BLaER1 treated with 17β-estradiol and CSF1 and Interleukin-3, amounts not matched to agents 10 nM and 100 nM (cell line): ENCODE data around the gene LRRC39.

Experiments
- H3K27ac ChIP-seq, 11 experiments: shearing (Covaris generic); formaldehyde crosslinking; 2 replicates each; pipeline ENCODE4 v1.8.1; 2022
- H3K27me3 ChIP-seq, 11 experiments: shearing (Covaris generic); formaldehyde crosslinking; 2 replicates each; pipeline ENCODE4 v1.8.1; 2022
- H3K36me3 ChIP-seq, 11 experiments: shearing (Covaris generic); formaldehyde crosslinking; 2 replicates each; pipeline ENCODE4 v1.8.1; 2022
- H3K4me1 ChIP-seq, 10 experiments: shearing (Covaris generic); formaldehyde crosslinking; 2 replicates each; pipeline ENCODE4 v1.8.1; 2022
- H3K4me2 ChIP-seq, 11 experiments: shearing (Covaris generic); formaldehyde crosslinking; 2 replicates each; pipeline ENCODE4 v1.8.1; 2022
- H3K4me3 ChIP-seq, 10 experiments: shearing (Covaris generic); formaldehyde crosslinking; 2 replicates each; pipeline ENCODE4 v1.8.1; 2022
- H3K9ac ChIP-seq, 11 experiments: shearing (Covaris generic); formaldehyde crosslinking; 2 replicates each; pipeline ENCODE4 v1.8.1; 2022
- H3K9me3 ChIP-seq, 11 experiments: shearing (Covaris generic); formaldehyde crosslinking; replicated peaks in 1 of 11; 2 replicates each; pipeline ENCODE4 v1.8.1; 2022
- H4K20me1 ChIP-seq, 11 experiments: shearing (Covaris generic); formaldehyde crosslinking; 2 replicates each; pipeline ENCODE4 v1.8.1; 2022
- Cebpa-rat ChIP-seq, 11 experiments: shearing (Covaris generic); IDR thresholded peaks; 2 replicates each; pipeline ENCODE4 v1.8.1; 2022

LRRC39 gene

GRCh38 chr1:100132566-100133477 is 45.2 kb downstream of the LRRC39 start, which contains the start of the genes SASS6 and TRMT13:
Gene SASS6 (minus strand): TSS chr1:100132930. CDS start chr1:100132814, 116 bp downstream.
Gene TRMT13 (plus strand): TSS chr1:100133163. CDS start chr1:100133169, 6 bp downstream.
- no peak for TF ChIP-seq Cebpa-rat (IDR thresholded peaks at IDR 0.05)
- no peaks in the 10 kb centered on the region for H3K9me3 ChIP-seq
- H3K4me1 ChIP-seq, result peaks cover 22 to 37% (median 29%) of the 10 kb centered on the region in 10 experiments
- peak within 1 kb of the TSS; percentile 83 to 96 (median 90) for H3K4me2 ChIP-seq
- peaks cover 14 to 25% (median 19%) of the 10 kb centered on the region in 11 experiments for H3K36me3 ChIP-seq
- peak within 1 kb of the TSS; percentile 79 to 98 (median 90) for H3K4me3 ChIP-seq
- H3K27ac ChIP-seq, result peak within 1 kb of the TSS; percentile 42 to 83 (median 76); a peak in 21 of 22 replicates
- H4K20me1 ChIP-seq, result no peaks in the 10 kb centered on the region; a peak in 1 of 22 replicates
- peak within 1 kb of the TSS; percentile 75 to 86 (median 83) for H3K9ac ChIP-seq
- no peaks in the 10 kb centered on the region for H3K27me3 ChIP-seq

GRCh38 chr1:100131623-100132022 is 46.4 kb downstream of the LRRC39 start:
- Histone ChIP-seq H3K4me2 (peak overlapping the region; percentile 74 to 96 (median 85)), H4K20me1 (no peaks in the 10 kb centered on the region; a peak in 1 of 22 replicates), H3K36me3 (peaks cover 2 to 13% (median 7%) of the 10 kb centered on the region in 11 experiments; a peak in 18 of 22 replicates), H3K9ac (peak overlapping the region in 8 of 11 experiments; percentile 80 to 86 (median 84); a peak in 11 of 22 replicates), H3K9me3 (no peaks in the 10 kb centered on the region), H3K27ac (no peak overlapping the region), H3K27me3 (no peaks in the 10 kb centered on the region), H3K4me1 (peaks cover 22 to 37% (median 29%) of the 10 kb centered on the region in 10 experiments), H3K4me3 (peak overlapping the region; percentile 79 to 98 (median 90); a peak in 19 of 20 replicates)
- no peak for TF ChIP-seq Cebpa-rat (IDR thresholded peaks at IDR 0.05)

GRCh38 chr1:100130552-100131077 is 47.4 kb downstream of the LRRC39 start:
- Histone ChIP-seq H3K27ac (no peak overlapping the region), H3K9ac (no peak overlapping the region), H3K36me3 (peaks cover 0 to 16% (median 7%) of the 10 kb centered on the region in 11 experiments; a peak in 7 of 22 replicates), H3K4me2 (peak overlapping the region in 8 of 11 experiments; percentile 16 to 96 (median 79); a peak in 9 of 22 replicates), H4K20me1 (peaks cover 0 to 4% (median 0%) of the 10 kb centered on the region in 11 experiments; a peak in 1 of 22 replicates), H3K4me3 (no peak overlapping the region), H3K4me1 (peaks cover 22 to 37% (median 29%) of the 10 kb centered on the region in 10 experiments), H3K27me3 (no peaks in the 10 kb centered on the region), H3K9me3 (no peaks in the 10 kb centered on the region)
- TF ChIP-seq Cebpa-rat (IDR thresholded peaks at IDR 0.05), result no peak

GRCh38 chr1:100127226-100127625 is 50.8 kb downstream of the LRRC39 start:
- no peak overlapping the region for H3K4me3 ChIP-seq
- H3K4me2 ChIP-seq, result no peak overlapping the region
- no peak overlapping the region for H3K9ac ChIP-seq
- no peaks in the 10 kb centered on the region for H3K9me3 ChIP-seq
- H3K36me3 ChIP-seq, result peaks cover 4 to 46% (median 28%) of the 10 kb centered on the region in 11 experiments; a peak in 17 of 22 replicates
- H4K20me1 ChIP-seq, result peaks cover 0 to 8% (median 0%) of the 10 kb centered on the region in 11 experiments; a peak in 1 of 22 replicates
- TF ChIP-seq Cebpa-rat (IDR thresholded peaks at IDR 0.05), result no peak
- H3K4me1 ChIP-seq, result peaks cover 9 to 17% (median 14%) of the 10 kb centered on the region in 10 experiments; a peak in 19 of 20 replicates
- H3K27ac ChIP-seq, result no peak overlapping the region
- H3K27me3 ChIP-seq, result no peaks in the 10 kb centered on the region

GRCh38 chr1:100122177-100122576 is 55.9 kb downstream of the LRRC39 start:
- no peaks in the 10 kb centered on the region for H3K27me3 ChIP-seq
- H4K20me1 ChIP-seq, result 0 out of 22 replicates have a peak, but pooled peaks cover 0 to 8% (median 0%) of the 10 kb centered on the region in 11 experiments
- TF ChIP-seq Cebpa-rat (IDR thresholded peaks at IDR 0.05), result no peak
- no peak overlapping the region for H3K27ac ChIP-seq
- H3K9me3 ChIP-seq, result no peaks in the 10 kb centered on the region
- no peak overlapping the region for H3K9ac ChIP-seq
- H3K4me3 ChIP-seq, result no peak overlapping the region
- peaks cover 19 to 92% (median 58%) of the 10 kb centered on the region in 11 experiments for H3K36me3 ChIP-seq
- no peaks in the 10 kb centered on the region for H3K4me1 ChIP-seq
- no peak overlapping the region for H3K4me2 ChIP-seq

DNA sequence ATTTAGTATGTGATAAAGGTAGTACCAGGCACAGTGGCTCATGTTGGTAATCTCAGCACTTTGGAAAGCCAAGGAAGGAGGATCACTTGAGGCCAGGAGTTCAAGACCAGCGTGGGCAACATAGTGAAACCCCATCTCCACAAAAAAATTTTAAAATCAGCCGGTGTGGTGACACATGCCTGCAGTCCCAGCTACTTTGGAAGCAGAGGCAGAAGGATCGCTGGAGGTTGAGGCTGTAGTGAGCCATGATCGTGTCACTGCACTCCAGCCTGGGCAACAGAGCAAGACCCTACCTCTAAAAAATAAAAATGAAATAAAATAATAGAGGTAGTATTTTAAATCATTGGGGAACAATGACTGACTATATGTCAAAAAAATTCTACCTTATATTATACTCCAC is 62.5 kb downstream of the LRRC39 start:
- Histone ChIP-seq H3K27ac (no peak overlapping the region), H3K9ac (no peak overlapping the region), H3K4me1 (no peaks in the 10 kb centered on the region), H3K4me2 (no peak overlapping the region), H3K9me3 (no peaks in the 10 kb centered on the region), H3K36me3 (peaks cover 20 to 73% (median 42%) of the 10 kb centered on the region in 11 experiments), H3K4me3 (no peak overlapping the region), H3K27me3 (no peaks in the 10 kb centered on the region), H4K20me1 (no peaks in the 10 kb centered on the region)
- no peak for TF ChIP-seq Cebpa-rat (IDR thresholded peaks at IDR 0.05)

GRCh38 chr1:100109554-100110066 is 68.4 kb downstream of the LRRC39 start:
- Histone ChIP-seq H3K27ac (no peak overlapping the region), H3K36me3 (peaks cover 19 to 78% (median 41%) of the 10 kb centered on the region in 11 experiments), H3K4me2 (no peak overlapping the region), H3K4me1 (no peaks in the 10 kb centered on the region), H3K9me3 (no peaks in the 10 kb centered on the region), H3K4me3 (no peak overlapping the region), H3K9ac (no peak overlapping the region), H4K20me1 (no peaks in the 10 kb centered on the region), H3K27me3 (no peaks in the 10 kb centered on the region)
- no peak for TF ChIP-seq Cebpa-rat (IDR thresholded peaks at IDR 0.05)

DNA sequence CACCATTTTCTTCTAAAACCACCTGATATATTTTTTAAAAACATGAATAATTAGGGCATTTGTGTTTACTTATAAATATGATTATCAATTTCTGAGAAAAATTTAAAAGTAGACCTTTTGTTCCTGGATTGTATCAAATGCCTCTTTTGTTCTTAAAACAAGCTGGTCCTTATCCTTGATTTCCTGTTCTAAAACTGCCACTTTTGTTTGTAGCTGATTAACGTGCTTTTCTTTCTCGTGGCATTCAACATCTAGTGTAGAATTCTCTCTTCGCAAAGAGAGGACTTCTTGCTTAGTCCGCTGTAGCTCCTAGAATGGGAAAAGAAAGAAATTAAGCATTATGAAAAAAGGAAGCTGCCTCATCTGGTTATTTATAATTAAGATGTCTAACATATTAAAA is 70.4 kb downstream of the LRRC39 start:
- Histone ChIP-seq H3K27ac (no peak overlapping the region), H3K36me3 (peaks cover 37 to 81% (median 57%) of the 10 kb centered on the region in 11 experiments), H3K9ac (no peak overlapping the region), H4K20me1 (no peaks in the 10 kb centered on the region), H3K4me3 (no peak overlapping the region), H3K4me2 (no peak overlapping the region), H3K9me3 (no peaks in the 10 kb centered on the region), H3K4me1 (no peaks in the 10 kb centered on the region), H3K27me3 (no peaks in the 10 kb centered on the region)
- no peak for TF ChIP-seq Cebpa-rat (IDR thresholded peaks at IDR 0.05)

- Histone ChIP-seq H3K27me3 (no peaks in the 10 kb centered on the region), H3K4me2 (no peak overlapping the region), H3K9ac (no peak overlapping the region), H4K20me1 (no peaks in the 10 kb centered on the region), H3K9me3 (no peaks in the 10 kb centered on the region), H3K4me3 (no peak overlapping the region), H3K4me1 (no peaks in the 10 kb centered on the region), H3K36me3 (peaks cover 54 to 99% (median 89%) of the 10 kb centered on the region in 11 experiments), H3K27ac (no peak overlapping the region)
- TF ChIP-seq Cebpa-rat (IDR thresholded peaks at IDR 0.05), result no peak
Observed at GRCh38 chr1:100101564-100101963, 76.5 kb downstream of the LRRC39 start.
